Right lobe of liver (tissue), 6 donors: ENCODE data around the gene FAM9C. TPM values are rescaled to one million over a fixed set of nuclear protein-coding genes. Genes with fewer than 3 reads are reported as not detected.

Experiments
- ATAC-seq, 4 donors: fragments of 200-7000 bp; cut with Tn5 transposase; one replicate each; pipeline ENCODE4 v1.9.1; 2020; ENCODE audit warnings: mild to moderate bottlenecking in 4 of 4, moderate library complexity in 4 of 4
- DNase-seq, 3 donors: peaks; one replicate each; pipeline ENCODE4 v3.0.0-alpha.2; 2020
- H3K27ac ChIP-seq, 3 donors: fragments of 200-600 bp; one replicate each; pipeline ENCODE4 v1.8.0; 2022
- H3K27me3 ChIP-seq, 2 donors: fragments of 200-600 bp; one replicate each; pipeline ENCODE4 v1.8.0; 2022
- H3K36me3 ChIP-seq, 4 donors: fragments of 200-600 bp; sonication (generic) in 1 of 4; one replicate each; pipeline versions ENCODE4 v1.5.1 to v1.8.0; 2017 to 2022; ENCODE audit warnings: control low read depth in 1 of 4
- H3K4me1 ChIP-seq, 4 donors: fragments of 200-600 bp; sonication (generic) in 1 of 4; one replicate each; pipeline versions ENCODE4 v1.5.1 to v1.8.0; 2017 to 2022; ENCODE audit warnings: control low read depth in 1 of 4
- H3K4me3 ChIP-seq, 3 donors: fragments of 200-600 bp; one replicate each; pipeline ENCODE4 v1.8.0; 2022
- H3K9me3 ChIP-seq, 4 donors: fragments of 200-600 bp; sonication (generic) in 1 of 4; one replicate each; pipeline versions ENCODE4 v1.5.1 to v1.8.0; 2017 to 2022; ENCODE audit warnings: control low read depth in 1 of 4
- POLR2A ChIP-seq: fragments of 450-650 bp; IDR thresholded peaks from one replicate; pipeline ENCODE4 v1.6.1; 2017; ENCODE audit warnings: antibody characterized with exemption, mild to moderate bottlenecking
- WGBS: methylation state at CpG from one replicate; pipeline ENCODE4 v1.1.6; 2018; ENCODE audit warnings: low coverage, low lambda C conversion rate; ENCODE audit not compliant: insufficient coverage; ENCODE audit errors: missing lambda C conversion rate; 5-methylcytosine and 5-hydroxymethylcytosine counted together
- intact Hi-C, 2 donors: fragments of 100-400 bp; cut with DNase I; formaldehyde crosslinking; loops; one replicate each; pipeline versions ENCODE4 v1.11.2 to v1.14.1; 2022
- total RNA-seq, 6 experiments: library from RNA; depleted of rRNA in 2 of 6; stranded (reverse); fragments of >200 nt in 2 of 6; fragmentation: NEBNext Ultra II Directional in 3 of 6; extraction: Animal tissue kit (Norgen Biotek cat#: 25700) in 3 of 6; gene quantifications; one replicate each; pipeline versions ENCODE4 v1.1.0 to v1.2.4, GENCODE V29; 2016 to 2023
- TF ChIP-seq, protein P1 (sequence below), 4 donors: fragments of 200-600 bp in 3 of 4; fragments of 450-650 bp in 1 of 4; IDR thresholded peaks; one replicate each; pipeline versions ENCODE4 v1.5.1 to v1.8.0; 2016 to 2022; ENCODE audit warnings: antibody characterized with exemption in 4 of 4, mild to moderate bottlenecking in 2 of 4
- donor health status: DM: no; HTN: yes; CAD: no.
- donor health status: DM: no; HTN: no; CAD: no.
- donor health status: DM: no; HTN: no; CAD: no.
- donor health status: DM: no; HTN: yes; CAD: no.
- donor health status: DM: no; HTN: yes; CAD: no.

FAM9C gene
- total RNA-seq, 6 experiments from 2014 or later: not detected

DNA sequence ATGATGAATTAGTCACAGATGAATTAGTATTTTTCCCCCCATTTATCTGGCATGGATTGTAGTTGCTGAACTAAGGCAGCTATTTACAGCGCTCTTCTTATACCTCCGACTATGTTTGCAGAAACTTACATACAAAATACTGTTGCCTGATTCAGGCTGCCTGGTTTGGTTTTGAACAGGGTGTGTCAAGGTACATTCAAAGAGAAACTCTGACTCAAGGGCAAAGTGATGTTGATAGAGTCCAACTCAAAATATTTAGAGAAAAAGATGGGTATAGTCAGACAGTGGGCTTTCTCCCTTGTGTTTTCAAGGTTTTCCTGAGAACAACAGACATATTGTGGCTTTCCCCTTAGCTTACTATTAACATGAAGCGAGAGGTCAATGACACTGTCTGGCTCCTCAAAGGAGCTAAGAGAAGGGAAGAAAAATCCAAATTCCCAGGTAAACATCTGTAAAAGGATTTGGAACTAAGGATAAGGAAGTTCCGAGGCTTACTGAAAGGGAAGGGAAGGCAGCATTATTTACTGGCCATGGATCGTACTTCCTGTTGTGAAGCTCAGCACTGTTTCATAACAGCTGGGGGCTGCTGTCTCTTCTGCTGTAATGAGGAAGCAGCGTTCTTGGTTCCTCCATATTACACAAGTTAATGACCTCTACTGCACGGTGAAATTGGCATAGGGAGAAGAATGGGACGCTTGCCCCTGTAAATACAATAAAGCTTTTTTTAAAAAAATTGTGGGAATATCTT, 30.9 kb downstream of the FAM9C start:
- H3K9me3 ChIP-seq: no peaks in the 10 kb centered on the region
- H3K4me1 ChIP-seq: no peaks in the 10 kb centered on the region
- H3K27me3 ChIP-seq: no peaks in the 10 kb centered on the region
- no peak overlapping the region for H3K4me3 ChIP-seq
- H3K27ac ChIP-seq: peak overlapping the region in 1 of 3 donors; percentile 9
- H3K36me3 ChIP-seq: no peaks in the 10 kb centered on the region
- ATAC-seq (peak; percentile 68 to 81 (median 76)), DNase-seq (no peak)
- WGBS: 38% methylated on average over 8 of the region's 8 CpGs
- intact Hi-C loops: no loop called here
- TF ChIP-seq, protein P1, sequence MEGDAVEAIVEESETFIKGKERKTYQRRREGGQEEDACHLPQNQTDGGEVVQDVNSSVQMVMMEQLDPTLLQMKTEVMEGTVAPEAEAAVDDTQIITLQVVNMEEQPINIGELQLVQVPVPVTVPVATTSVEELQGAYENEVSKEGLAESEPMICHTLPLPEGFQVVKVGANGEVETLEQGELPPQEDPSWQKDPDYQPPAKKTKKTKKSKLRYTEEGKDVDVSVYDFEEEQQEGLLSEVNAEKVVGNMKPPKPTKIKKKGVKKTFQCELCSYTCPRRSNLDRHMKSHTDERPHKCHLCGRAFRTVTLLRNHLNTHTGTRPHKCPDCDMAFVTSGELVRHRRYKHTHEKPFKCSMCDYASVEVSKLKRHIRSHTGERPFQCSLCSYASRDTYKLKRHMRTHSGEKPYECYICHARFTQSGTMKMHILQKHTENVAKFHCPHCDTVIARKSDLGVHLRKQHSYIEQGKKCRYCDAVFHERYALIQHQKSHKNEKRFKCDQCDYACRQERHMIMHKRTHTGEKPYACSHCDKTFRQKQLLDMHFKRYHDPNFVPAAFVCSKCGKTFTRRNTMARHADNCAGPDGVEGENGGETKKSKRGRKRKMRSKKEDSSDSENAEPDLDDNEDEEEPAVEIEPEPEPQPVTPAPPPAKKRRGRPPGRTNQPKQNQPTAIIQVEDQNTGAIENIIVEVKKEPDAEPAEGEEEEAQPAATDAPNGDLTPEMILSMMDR (IDR thresholded peaks at IDR 0.05): no peak
- TF ChIP-seq POLR2A: no peak

DNA sequence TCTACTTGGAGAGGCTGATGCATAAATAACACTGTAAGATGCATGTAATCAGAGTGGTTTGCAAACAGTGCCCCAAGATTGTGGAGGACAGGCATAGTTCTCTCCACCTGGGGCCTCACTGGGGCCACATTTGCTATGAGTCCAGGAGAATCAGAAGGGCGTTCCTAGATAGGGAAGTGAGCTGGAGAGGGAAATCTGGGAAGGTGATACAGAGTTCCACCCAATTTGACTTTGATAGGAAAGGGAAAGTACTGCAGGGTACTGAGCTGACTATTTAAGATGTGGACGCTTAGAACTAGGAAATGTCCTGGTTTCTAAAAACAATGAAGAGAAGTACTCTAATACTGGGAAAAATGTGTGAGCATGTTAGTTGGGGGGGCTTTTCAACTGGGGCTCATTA, 33.9 kb downstream of the FAM9C start:
- Histone ChIP-seq H3K27ac (no peak overlapping the region), H3K36me3 (no peaks in the 10 kb centered on the region), H3K27me3 (no peaks in the 10 kb centered on the region), H3K9me3 (no peaks in the 10 kb centered on the region), H3K4me1 (peaks cover 0 to 5% (median 1%) of the 10 kb centered on the region in 4 donors), H3K4me3 (no peak overlapping the region)
- TF ChIP-seq, protein P1 (IDR thresholded peaks at IDR 0.05): no peak
- TF ChIP-seq POLR2A: no peak
- whole genome bisulfite sequencing: 56% methylated on average over 2 of the region's 2 CpGs
- intact Hi-C loops: no loop called here
- no peak for DNase-seq
- no peak for ATAC-seq

DNA sequence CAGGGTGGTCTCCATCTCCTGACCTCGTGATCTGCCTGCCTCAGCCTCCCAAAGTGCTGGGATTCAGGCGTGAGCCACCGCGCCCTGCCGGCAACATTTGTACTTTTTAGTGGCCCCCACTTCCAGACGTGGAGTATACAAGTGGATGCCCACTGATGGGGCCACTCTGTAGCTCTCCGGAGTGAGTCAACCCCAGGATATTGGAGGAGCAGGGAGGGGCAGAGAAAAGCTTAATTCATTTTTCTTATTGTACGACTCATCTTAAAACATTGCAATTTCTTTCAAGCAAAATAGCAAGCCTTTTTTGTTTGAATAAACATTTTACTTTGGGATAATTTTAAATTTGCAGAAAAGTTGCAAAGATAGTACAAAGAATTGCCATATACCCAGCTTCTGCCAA, 34.6 kb downstream of the FAM9C start:
- H3K9me3 ChIP-seq: no peaks in the 10 kb centered on the region
- intact Hi-C loops: no loop called here
- no peaks in the 10 kb centered on the region for H3K36me3 ChIP-seq

DNA sequence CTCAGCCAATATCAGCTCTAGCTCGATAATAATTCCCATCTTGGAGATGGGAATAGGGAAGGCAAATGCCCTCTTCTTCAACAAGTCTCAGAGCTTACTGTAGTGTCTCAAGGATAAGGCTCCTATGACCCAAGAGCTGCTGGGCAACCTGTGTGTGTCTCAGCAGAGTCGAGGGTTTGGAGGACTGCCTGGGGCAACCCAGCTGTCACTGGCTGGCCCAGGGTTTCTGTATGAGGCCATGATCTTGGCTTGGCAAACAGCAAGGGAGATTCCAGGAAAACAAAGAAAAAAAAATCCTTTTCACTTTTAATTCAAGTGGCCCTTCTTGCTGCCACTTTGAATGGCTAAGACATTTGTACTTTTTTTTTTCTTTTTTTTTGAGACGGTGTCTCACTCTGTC, 35.1 kb downstream of the FAM9C start:
- no peak overlapping the region for H3K27ac ChIP-seq
- 19% methylated on average over 3 of the region's 3 CpGs for WGBS
- TF ChIP-seq, protein P1 (IDR thresholded peaks at IDR 0.05): no peak
- no peak for TF ChIP-seq POLR2A
- no peaks in the 10 kb centered on the region for H3K9me3 ChIP-seq
- no peak for DNase-seq
- no peak overlapping the region for H3K4me3 ChIP-seq
- ATAC-seq: peak in 2 of 4 donors; percentile 12 to 46
- peaks cover 0 to 5% (median 1%) of the 10 kb centered on the region in 4 donors for H3K4me1 ChIP-seq
- intact Hi-C loops: no loop called here
- H3K27me3 ChIP-seq: peaks cover 0 to 6% of the 10 kb centered on the region in 2 donors
- H3K36me3 ChIP-seq: no peaks in the 10 kb centered on the region

More for the DNA sequence above, 34.6 kb downstream of the FAM9C start:
- H3K27me3 ChIP-seq: peaks cover 0 to 3% of the 10 kb centered on the region in 2 donors
- 50% methylated on average over 1 of the region's 8 CpGs for WGBS
- ATAC-seq: no peak
- no peak overlapping the region for H3K4me3 ChIP-seq
- no peak for DNase-seq
- H3K4me1 ChIP-seq: peaks cover 0 to 5% (median 1%) of the 10 kb centered on the region in 4 donors
- no peak overlapping the region for H3K27ac ChIP-seq
- TF ChIP-seq, protein P1 (IDR thresholded peaks at IDR 0.05): no peak
- TF ChIP-seq POLR2A: no peak
